PC-3 (cell line): ENCODE data around the gene SYNGR4. TPM values are rescaled to one million over a fixed set of nuclear protein-coding genes. Genes with fewer than 3 reads are reported as not detected.

Experiments
- ATAC-seq: fragments of 200-7000 bp; cut with Tn5 transposase; 2 replicates; pipeline ENCODE4 v1.9.1; 2020; ENCODE audit warnings: mild to moderate bottlenecking, moderate library complexity
- BruUV-seq: library from RNA; stranded (reverse); fragments of 400-500 nt; replicated peaks from 2 replicates; lab custom pipeline; 2021; lab: Mats Ljungman, UMichigan
- CTCF ChIA-PET: fragments of 300-600 bp; sonication (Branson Sonifier 250); formaldehyde crosslinking; loops from one replicate; lab custom pipeline; 2022; ENCODE audit warnings: antibody characterized with exemption; lab: Charles Lee
- POLR2A ChIA-PET: fragments of 300-600 bp; sonication (Branson Sonifier 250); formaldehyde crosslinking; loops from one replicate; lab custom pipeline; 2022; ENCODE audit warnings: antibody characterized with exemption; ENCODE audit not compliant: unreplicated experiment; lab: Charles Lee
- DNase-seq: peaks from one replicate; pipeline ENCODE4 v3.0.0-alpha.2; 2015
- H2AFZ ChIP-seq: fragments of 300-600 bp; sonication (generic); 2 replicates; pipeline ENCODE4 v1.6.0; 2016; ENCODE audit warnings: antibody characterized with exemption, low read length
- H3F3A ChIP-seq: fragments of 300-600 bp; sonication (generic); one replicate; pipeline ENCODE4 v1.6.0; 2017; ENCODE audit warnings: antibody characterized with exemption, low read length, control low read depth, mild to moderate bottlenecking; ENCODE audit not compliant: unreplicated experiment
- H3K27ac ChIP-seq: fragments of 300-600 bp; sonication (generic); 2 replicates; pipeline ENCODE4 v1.5.1; 2016; ENCODE audit warnings: mild to moderate bottlenecking, low read length
- H3K27me3 ChIP-seq: fragments of 300-600 bp; sonication (generic); 2 replicates; pipeline ENCODE4 v1.6.1; 2016; ENCODE audit warnings: low read length, mixed read lengths
- H3K36me3 ChIP-seq: fragments of 300-600 bp; sonication (generic); 2 replicates; pipeline ENCODE4 v1.6.1; 2016; ENCODE audit warnings: low read depth, mixed run types, low read length, mixed read lengths
- H3K4me1 ChIP-seq: fragments of 300-600 bp; sonication (generic); 2 replicates; pipeline ENCODE4 v1.5.1; 2016; ENCODE audit warnings: low read length; ENCODE audit not compliant: insufficient read depth
- H3K4me2 ChIP-seq: fragments of 300-600 bp; sonication (generic); 2 replicates; pipeline ENCODE4 v1.6.0; 2016; ENCODE audit warnings: low read length
- H3K4me3 ChIP-seq: fragments of 300-600 bp; sonication (generic); 2 replicates; pipeline ENCODE4 v1.5.1; 2016; ENCODE audit warnings: mild to moderate bottlenecking, low read length, mixed read lengths
- H3K79me2 ChIP-seq: fragments of 300-600 bp; sonication (generic); 2 replicates; pipeline ENCODE4 v1.6.1; 2017; ENCODE audit warnings: low read length, mixed read lengths
- H3K9ac ChIP-seq: fragments of 300-600 bp; sonication (generic); 2 replicates; pipeline ENCODE4 v1.6.0; 2016; ENCODE audit warnings: mild to moderate bottlenecking, low read length
- H3K9me2 ChIP-seq: fragments of 300-600 bp; sonication (generic); replicated peaks from 2 replicates; pipeline ENCODE4 v1.6.1; 2016; ENCODE audit warnings: mixed run types, low read length, mixed read lengths
- H3K9me3 ChIP-seq: fragments of 300-600 bp; sonication (generic); 2 replicates; pipeline ENCODE4 v1.6.1; 2016; ENCODE audit warnings: low read length, mixed read lengths
- H4K20me1 ChIP-seq: fragments of 300-600 bp; sonication (generic); 2 replicates; pipeline ENCODE4 v1.6.1; 2016; ENCODE audit warnings: low read length, mixed read lengths
- CTCF ChIP-seq: fragments of 300-600 bp; sonication (generic); conservative IDR thresholded peaks from 2 replicates; pipeline ENCODE4 v1.5.1; 2017; ENCODE audit warnings: antibody characterized with exemption, low read depth, mild to moderate bottlenecking, low read length
- EZH2 ChIP-seq: fragments of 300-600 bp; sonication (generic); IDR thresholded peaks from one replicate; pipeline ENCODE4 v1.6.1; 2017; ENCODE audit warnings: antibody characterized with exemption, mild to moderate bottlenecking, low read length; ENCODE audit not compliant: unreplicated experiment
- EZH2phosphoT487 ChIP-seq: fragments of 300-600 bp; sonication (generic); IDR thresholded peaks from 2 replicates; pipeline ENCODE4 v1.6.1; 2018; ENCODE audit warnings: mild to moderate bottlenecking, antibody characterized with exemption, low read length, borderline replicate concordance
- intact Hi-C: fragments of 100-400 bp; cut with micrococcal nuclease; formaldehyde crosslinking; loops from 2 replicates; pipeline ENCODE4 v1.9.0; 2023
- total RNA-seq: library from RNA; depleted of rRNA; stranded (reverse); fragments of >200 nt; gene quantifications from 2 replicates; pipeline ENCODE4 v1.2.3, GENCODE V29; 2014

The SYNGR4 gene
- total RNA-seq, 1 experiment from 2014 or later: not detected

- CTCF ChIA-PET: no interaction called here
- Histone ChIP-seq H3K9me2 (no peaks in the 10 kb centered on the region), H3K27me3 (no peaks in the 10 kb centered on the region), H3K9me3 (no peaks in the 10 kb centered on the region), H4K20me1 (no peaks in the 10 kb centered on the region), H3F3A (no peaks in the 10 kb centered on the region), H2AFZ (no peak overlapping the region), H3K79me2 (no peaks in the 10 kb centered on the region), H3K36me3 (no peaks in the 10 kb centered on the region), H3K4me1 (no peaks in the 10 kb centered on the region), H3K27ac (peak overlapping the region; percentile 34; the same call in 1 of the 2 replicates), H3K9ac (no peak overlapping the region), H3K4me2 (no peak overlapping the region), H3K4me3 (no peak overlapping the region)
- ATAC-seq (no peak), DNase-seq (no peak)
- POLR2A ChIA-PET: no interaction called here
- TF ChIP-seq EZH2 (no peak), CTCF (no peak), EZH2phosphoT487 (no peak)
- BruUV-seq: no TSS peak
- intact Hi-C loops: no loop called here
These were observed 8.7 kb upstream of the SYNGR4 start for GRCh38 chr19:48355365-48355954.

GRCh38 chr19:48359123-48359522 is 5.0 kb upstream of the SYNGR4 start:
- intact Hi-C loops: no loop called here
- no peak for TF ChIP-seq EZH2phosphoT487
- no peak for TF ChIP-seq EZH2
- TF ChIP-seq CTCF: no peak
- Histone ChIP-seq H3F3A (no peaks in the 10 kb centered on the region), H3K4me2 (no peak overlapping the region), H3K79me2 (no peaks in the 10 kb centered on the region), H3K4me3 (no peak overlapping the region), H3K27ac (no peak overlapping the region), H3K36me3 (no peaks in the 10 kb centered on the region), H2AFZ (no peak overlapping the region), H3K4me1 (peaks cover 5% of the 10 kb centered on the region; the same call in 1 of the 2 replicates), H4K20me1 (no peaks in the 10 kb centered on the region), H3K9me2 (no peaks in the 10 kb centered on the region), H3K27me3 (no peaks in the 10 kb centered on the region), H3K9ac (no peak overlapping the region), H3K9me3 (no peaks in the 10 kb centered on the region)
- no peak for ATAC-seq
- DNase-seq: no peak
- POLR2A ChIA-PET: no interaction called here
- no TSS peak for BruUV-seq
- CTCF ChIA-PET: no interaction called here

- TF ChIP-seq EZH2: no peak
- no peak for TF ChIP-seq CTCF
- TF ChIP-seq EZH2phosphoT487: no peak
These were observed 2.3 kb upstream of the SYNGR4 start for GRCh38 chr19:48361912-48362311.

More at GRCh38 chr19:48361912-48362311, 2.3 kb upstream of the SYNGR4 start:
- Histone ChIP-seq H2AFZ (no peak overlapping the region), H4K20me1 (no peaks in the 10 kb centered on the region), H3K27ac (no peak overlapping the region), H3K4me1 (peaks cover 5% of the 10 kb centered on the region; the same call in 1 of the 2 replicates), H3K4me3 (no peak overlapping the region), H3K9ac (no peak overlapping the region), H3K27me3 (no peaks in the 10 kb centered on the region), H3K4me2 (no peak overlapping the region), H3K36me3 (no peaks in the 10 kb centered on the region), H3K79me2 (no peaks in the 10 kb centered on the region), H3K9me3 (no peaks in the 10 kb centered on the region), H3K9me2 (no peaks in the 10 kb centered on the region), H3F3A (no peaks in the 10 kb centered on the region)
- no TSS peak for BruUV-seq
- no peak for DNase-seq
- no peak for ATAC-seq
- CTCF ChIA-PET: no interaction called here
- intact Hi-C loops: no loop called here
- POLR2A ChIA-PET: no interaction called here
